OCI-LY1 (cell line): ENCODE measurements around the gene ABR.

Source experiments
- CTCF ChIP-seq: fragments of 200-600 bp; sonication (generic), shearing (Covaris generic); IDR thresholded peaks from 2 replicates; pipeline ENCODE4 v1.5.1; 2017; ENCODE audit warnings: mild to moderate bottlenecking, antibody characterized with exemption, low read length, moderate library complexity, mixed read lengths
- EZH2 ChIP-seq: fragments of 200-600 bp; sonication (generic), shearing (Covaris generic); IDR thresholded peaks from 2 replicates; pipeline ENCODE4 v1.8.0; 2017; ENCODE audit warnings: borderline replicate concordance, mixed run types, mild to moderate bottlenecking, antibody characterized with exemption, low read length, moderate library complexity, mixed read lengths

DNA sequence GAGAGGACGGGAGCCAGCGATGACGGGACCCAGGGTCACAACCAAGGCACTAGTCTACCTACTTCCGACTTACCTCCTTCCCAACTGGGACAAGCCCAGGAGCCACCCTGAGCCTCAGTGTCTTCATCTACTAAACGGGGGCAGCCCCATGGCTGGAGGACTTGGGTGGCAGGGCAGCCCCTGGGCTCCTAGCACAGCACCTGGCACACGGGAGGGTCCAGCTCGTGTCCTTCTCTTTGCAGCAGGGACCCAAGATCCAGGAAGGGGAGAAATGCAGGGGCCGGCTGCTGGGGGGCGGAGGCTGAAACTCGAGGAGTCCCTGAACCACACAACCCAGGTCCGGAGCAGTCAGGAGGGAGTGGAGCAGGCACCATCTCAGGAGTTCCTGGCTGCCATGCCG, 63.2 kb downstream of the ABR start:
- TF ChIP-seq CTCF (no peak), EZH2 (no peak)
